A549 (cell line): ENCODE measurements around the gene TAF4B. TPM values are rescaled to one million over a fixed set of nuclear protein-coding genes. Genes with fewer than 3 reads are reported as not detected.

Experiments
- ATAC-seq, 2 experiments: fragments of 200-7000 bp in 1 of 2; fragments of >200 bp in 1 of 2; cut with Nextera tagmentation in 1 of 2; cut with Tn5 transposase in 1 of 2; 3 replicates each; pipeline versions ENCODE4 v1.8.0 to v1.9.1; 2018 to 2020; ENCODE audit warnings: mild to moderate bottlenecking in 1 of 2, moderate library complexity in 1 of 2
- CTCF ChIA-PET: fragments of 300-600 bp; sonication (Branson Sonifier 250); formaldehyde crosslinking; extraction: SDS; loops from one replicate; lab custom pipeline; 2021; ENCODE audit warnings: antibody characterized with exemption, inconsistent platforms; lab: Yijun Ruan, JAX
- POLR2A ChIA-PET: fragments of 350-600 bp; formaldehyde crosslinking; extraction: SDS; loops from one replicate; lab custom pipeline; 2021; ENCODE audit warnings: antibody characterized with exemption, inconsistent platforms; lab: Yijun Ruan, JAX
- DNase-seq, 2 experiments: peaks; one replicate each; pipeline versions ENCODE4 v3.0.0 to v3.0.0-alpha.2; 2011 to 2016; ENCODE audit warnings: low read depth in 1 of 2, low spot score in 1 of 2
- FAIRE-seq: peaks from 2 replicates; lab custom pipeline; 2011; peaks lifted over from hg19 to GRCh38; lab: Jason Lieb, UNC
- H3K27ac ChIP-seq, 2 experiments: fragments of >200 bp; sonication (Bioruptor Twin); formaldehyde crosslinking; 3 replicates each; pipeline ENCODE4 v1.5.1; 2016 to 2017
- H3K4me1 ChIP-seq: fragments of >200 bp; sonication (Bioruptor Twin); formaldehyde crosslinking; 3 replicates; pipeline ENCODE4 v1.6.1; 2016
- H3K4me2 ChIP-seq: fragments of >200 bp; sonication (Bioruptor Twin); formaldehyde crosslinking; 3 replicates; pipeline ENCODE4 v1.6.1; 2016
- H3K4me3 ChIP-seq: fragments of >200 bp; sonication (Bioruptor Twin); formaldehyde crosslinking; 3 replicates; pipeline ENCODE4 v1.5.1; 2016
- H3K9me3 ChIP-seq: fragments of >200 bp; sonication (Bioruptor Twin); formaldehyde crosslinking; 3 replicates; pipeline ENCODE4 v1.6.1; 2016
- BCL3 ChIP-seq: fragments of >200 bp; sonication (Bioruptor Twin); formaldehyde crosslinking; IDR thresholded peaks from 3 replicates; pipeline ENCODE4 v1.6.1; 2016
- BHLHE40 ChIP-seq: IDR thresholded peaks from 2 replicates; pipeline ENCODE4 v1.6.1; 2012; ENCODE audit warnings: low read depth, low read length, inconsistent platforms
- CBX2 ChIP-seq: fragments of 200-600 bp; sonication (generic); IDR thresholded peaks from 2 replicates; pipeline ENCODE4 v1.6.1; 2016; ENCODE audit warnings: low read depth, mild to moderate bottlenecking, borderline replicate concordance
- CBX8 ChIP-seq: fragments of 200-600 bp; sonication (generic); IDR thresholded peaks from 2 replicates; pipeline ENCODE4 v1.6.1; 2016
- CEBPB ChIP-seq, 2 experiments: fragments of >200 bp in 1 of 2; sonication (Bioruptor Twin) in 1 of 2; formaldehyde crosslinking in 1 of 2; IDR thresholded peaks; 2 replicates each; pipeline ENCODE4 v1.6.1; 2012 to 2016
- CHD4 ChIP-seq: fragments of 200-600 bp; sonication (generic); IDR thresholded peaks from 2 replicates; pipeline ENCODE4 v1.6.1; 2016; ENCODE audit warnings: antibody characterized with exemption, mild to moderate bottlenecking, borderline replicate concordance
- FOSB ChIP-seq: fragments of 250-450 bp; sonication (Bioruptor Pico); IDR thresholded peaks from 2 replicates; pipeline ENCODE4 v1.5.0; 2020; ENCODE audit warnings: mild to moderate bottlenecking, moderate library complexity
- FOXS1 ChIP-seq: fragments of 250-450 bp; sonication (Bioruptor Pico); IDR thresholded peaks from 2 replicates; pipeline ENCODE4 v1.5.0; 2020; ENCODE audit warnings: mild to moderate bottlenecking, moderate library complexity
- HES2 ChIP-seq: fragments of >200 bp; sonication (Bioruptor Twin); formaldehyde crosslinking; IDR thresholded peaks from 2 replicates; pipeline ENCODE4 v1.6.1; 2016
- HEYL ChIP-seq: fragments of 250-450 bp; sonication (Bioruptor Pico); IDR thresholded peaks from 2 replicates; pipeline ENCODE4 v1.8.0; 2021; ENCODE audit warnings: mild to moderate bottlenecking, moderate library complexity
- HOXB5 ChIP-seq: fragments of 250-450 bp; sonication (Bioruptor Pico); IDR thresholded peaks from 2 replicates; pipeline ENCODE4 v1.5.0; 2020; ENCODE audit warnings: mild to moderate bottlenecking, moderate library complexity
- JUN ChIP-seq, 2 experiments: fragments of >200 bp; sonication (Bioruptor Twin); formaldehyde crosslinking; IDR thresholded peaks; 2 replicates in 1 of 2; 3 replicates in 1 of 2; pipeline ENCODE4 v1.6.1; 2016 to 2017
- JUNB ChIP-seq: fragments of >200 bp; sonication (Bioruptor Twin); formaldehyde crosslinking; IDR thresholded peaks from 2 replicates; pipeline ENCODE4 v1.6.1; 2016
- KDM1A ChIP-seq: fragments of 200-600 bp; sonication (generic); IDR thresholded peaks from 2 replicates; pipeline ENCODE4 v1.6.1; 2016; ENCODE audit warnings: low read depth, mild to moderate bottlenecking
- MAFK ChIP-seq: fragments of 450-650 bp; IDR thresholded peaks from 2 replicates; pipeline ENCODE4 v1.6.1; 2014; ENCODE audit not compliant: partially characterized antibody
- NPAS2 ChIP-seq: fragments of 250-450 bp; sonication (Bioruptor Pico); IDR thresholded peaks from 2 replicates; pipeline ENCODE4 v1.8.0; 2022; ENCODE audit warnings: mild to moderate bottlenecking, moderate library complexity, borderline replicate concordance
- NR3C1 ChIP-seq: fragments of >200 bp; sonication (Bioruptor Twin); formaldehyde crosslinking; IDR thresholded peaks from 3 replicates; pipeline ENCODE4 v1.6.1; 2017
- POLR2AphosphoS2 ChIP-seq: conservative IDR thresholded peaks from 2 replicates; pipeline ENCODE4 v1.6.1; 2012; ENCODE audit warnings: low read length, improper control_type of control experiment, inconsistent platforms
- RAD21 ChIP-seq, 2 experiments: fragments of >200 bp in 1 of 2; sonication (Bioruptor Twin) in 1 of 2; formaldehyde crosslinking in 1 of 2; IDR thresholded peaks in 1 of 2; conservative IDR thresholded peaks in 1 of 2; 2 replicates in 1 of 2; 3 replicates in 1 of 2; pipeline ENCODE4 v1.6.1; 2012 to 2018; ENCODE audit warnings: inconsistent platforms in 1 of 2
- RCOR1 ChIP-seq: fragments of 150-350 bp; IDR thresholded peaks from 2 replicates; pipeline ENCODE4 v1.6.1; 2014; ENCODE audit warnings: antibody characterized with exemption, low read length, low read depth
- RFX5 ChIP-seq: fragments of 450-650 bp; IDR thresholded peaks from 2 replicates; pipeline ENCODE4 v1.7.1; 2014; ENCODE audit warnings: antibody characterized with exemption, mild to moderate bottlenecking, moderate library complexity
- RNF2 ChIP-seq: fragments of 200-600 bp; sonication (generic); IDR thresholded peaks from 2 replicates; pipeline ENCODE4 v1.6.1; 2016; ENCODE audit warnings: low read depth, mild to moderate bottlenecking, antibody characterized with exemption, moderate library complexity, borderline replicate concordance
- SMC3 ChIP-seq: fragments of >200 bp; sonication (Bioruptor Twin); formaldehyde crosslinking; IDR thresholded peaks from 3 replicates; pipeline ENCODE4 v1.6.1; 2018; ENCODE audit warnings: inconsistent platforms
- TP53 ChIP-seq: fragments of 250-450 bp; sonication (Bioruptor Pico); IDR thresholded peaks from 2 replicates; pipeline ENCODE4 v1.5.0; 2021; ENCODE audit warnings: mild to moderate bottlenecking, moderate library complexity
- ZC3H11A ChIP-seq: fragments of 450-650 bp; IDR thresholded peaks from 2 replicates; pipeline ENCODE4 v1.6.1; 2014; ENCODE audit warnings: antibody characterized with exemption, mild to moderate bottlenecking
- WGBS: methylation state at CpG from one replicate; pipeline ENCODE4 v1.1.6; 2017; ENCODE audit errors: missing lambda C conversion rate; 5-methylcytosine and 5-hydroxymethylcytosine counted together
- polyA plus RNA-seq, 4 experiments: library from polyadenylated mRNA; depleted of rRNA in 3 of 4; stranded (reverse); fragments of >200 nt; fragmentation: RNase III in 1 of 4; extraction: RNeasy Plus Mini Kit Qiagen cat#74134 plus additional on column Dnase treatment in 1 of 4; gene quantifications; 2 replicates in 3 of 4; 3 replicates in 1 of 4; pipeline ENCODE4 v1.2.3, GENCODE V29; 2011 to 2017
- TF ChIP-seq, protein P1 (sequence below): fragments of 450-650 bp; IDR thresholded peaks from 2 replicates; pipeline ENCODE4 v1.6.1; 2014; ENCODE audit warnings: antibody characterized with exemption
- TF ChIP-seq, protein P2 (sequence below): IDR thresholded peaks from 2 replicates; pipeline ENCODE4 v1.6.1; 2012
- TF ChIP-seq, protein P3 (sequence below): fragments of >200 bp; sonication (Bioruptor Twin); formaldehyde crosslinking; IDR thresholded peaks from 3 replicates; pipeline ENCODE4 v1.5.1; 2016

TAF4B gene
- polyA plus RNA-seq, 2 of the 4 experiments (the other 2 are of a cell fraction) = 2.5 to 5.6 TPM

DNA sequence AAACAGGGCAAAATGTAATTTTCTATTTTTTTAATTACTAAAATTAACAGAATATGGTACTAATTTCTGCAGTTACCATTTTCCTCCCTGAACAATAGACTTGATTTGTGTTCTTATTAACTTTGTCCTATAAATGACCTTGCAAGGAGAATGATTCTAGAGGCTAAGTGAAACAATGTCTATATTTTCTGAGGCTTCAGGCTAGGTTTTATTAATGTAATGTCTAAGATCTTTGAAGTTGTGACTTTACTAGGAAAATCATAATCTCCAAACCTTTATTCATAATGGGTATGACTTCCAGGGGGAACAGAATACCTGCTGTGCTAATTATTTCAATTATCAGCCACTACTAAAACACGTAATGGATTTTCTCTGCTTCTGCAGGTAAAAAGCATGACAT, 94.4 kb downstream of the TAF4B start:
- TF ChIP-seq MAFK = no peak
- no peak for TF ChIP-seq CBX8
- no peak for ATAC-seq
- no peak overlapping the region for H3K4me2 ChIP-seq
- peaks cover 12% of the 10 kb centered on the region; the same call in 2 of the 3 replicates for H3K4me1 ChIP-seq
- H3K27ac ChIP-seq = no peak overlapping the region
- H3K4me3 ChIP-seq = no peak overlapping the region
- POLR2A ChIA-PET = no interaction called here
- 93% methylated on average over 1 of the region's 1 CpG for WGBS
- no peak for DNase-seq
- CTCF ChIA-PET = no interaction called here
- no peaks in the 10 kb centered on the region for H3K9me3 ChIP-seq
- no peak for FAIRE-seq

DNA sequence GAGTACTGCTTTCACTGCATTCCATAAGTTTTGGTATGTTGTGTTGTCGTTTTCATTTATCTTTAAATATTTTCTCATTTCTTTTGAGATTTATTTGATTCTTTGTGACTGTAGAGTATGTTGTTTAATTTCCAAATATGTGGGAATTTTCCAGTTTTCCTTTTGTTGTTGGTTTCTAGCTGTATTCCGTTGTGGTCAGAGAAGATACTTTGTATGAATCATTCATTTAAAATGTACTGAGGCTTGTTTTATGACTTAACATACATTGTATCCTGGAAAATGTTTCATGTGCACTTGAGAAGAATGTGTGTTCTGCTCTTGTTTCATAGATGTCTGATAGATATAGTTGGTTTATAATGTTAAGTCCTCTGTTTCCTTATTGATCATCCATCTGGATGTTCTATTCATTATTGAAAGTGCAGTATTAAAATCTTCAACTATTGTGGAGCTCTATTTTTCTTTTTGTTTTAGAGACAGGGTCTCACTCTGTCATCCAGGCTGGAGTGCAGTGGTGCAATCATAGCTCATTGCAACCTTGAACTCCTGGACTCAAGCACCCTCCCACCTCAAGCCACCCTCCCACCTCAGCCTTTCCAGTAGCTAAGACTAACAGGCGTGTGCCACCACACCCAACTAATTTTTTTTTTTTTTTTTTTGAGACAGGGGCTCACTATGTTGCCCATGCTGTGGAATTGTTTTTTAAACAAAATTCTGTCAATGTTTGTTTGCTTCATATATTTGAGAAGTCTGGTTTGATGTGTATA, 96.8 kb downstream of the TAF4B start:
- DNase-seq (no peak), ATAC-seq (no peak), FAIRE-seq (no peak)
- H3K27ac ChIP-seq = no peak overlapping the region
- 47% methylated on average over 3 of the region's 3 CpGs for WGBS
- ChIA-PET CTCF (no interaction called here), POLR2A (no interaction called here)
- no peaks in the 10 kb centered on the region for H3K4me1 ChIP-seq
- H3K4me3 ChIP-seq = no peak overlapping the region
- H3K4me2 ChIP-seq = no peak overlapping the region
- TF ChIP-seq JUN (IDR thresholded peaks at IDR 0.05) = no peak
- TF ChIP-seq ZC3H11A = no peak
- no peak for TF ChIP-seq JUNB
- TF ChIP-seq BCL3 = no peak
- TF ChIP-seq FOXS1 (CRISPR knock-in tag) = no peak
- TF ChIP-seq, protein P1, sequence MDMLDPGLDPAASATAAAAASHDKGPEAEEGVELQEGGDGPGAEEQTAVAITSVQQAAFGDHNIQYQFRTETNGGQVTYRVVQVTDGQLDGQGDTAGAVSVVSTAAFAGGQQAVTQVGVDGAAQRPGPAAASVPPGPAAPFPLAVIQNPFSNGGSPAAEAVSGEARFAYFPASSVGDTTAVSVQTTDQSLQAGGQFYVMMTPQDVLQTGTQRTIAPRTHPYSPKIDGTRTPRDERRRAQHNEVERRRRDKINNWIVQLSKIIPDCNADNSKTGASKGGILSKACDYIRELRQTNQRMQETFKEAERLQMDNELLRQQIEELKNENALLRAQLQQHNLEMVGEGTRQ = no peak
- no peak for TF ChIP-seq CBX2
- TF ChIP-seq FOSB (CRISPR knock-in tag) = no peak
- no peak for TF ChIP-seq BHLHE40
- no peak for TF ChIP-seq HOXB5 (CRISPR knock-in tag)
- no peak for TF ChIP-seq RAD21 (conservative IDR thresholded peaks at IDR 0.05 in 1 of 2, IDR thresholded peaks at IDR 0.05 in 1 of 2)
- TF ChIP-seq MAFK = no peak
- TF ChIP-seq RCOR1 = no peak
- TF ChIP-seq CHD4 = no peak
- no peak for TF ChIP-seq KDM1A
- TF ChIP-seq NPAS2 = no peak
- TF ChIP-seq, protein P2, sequence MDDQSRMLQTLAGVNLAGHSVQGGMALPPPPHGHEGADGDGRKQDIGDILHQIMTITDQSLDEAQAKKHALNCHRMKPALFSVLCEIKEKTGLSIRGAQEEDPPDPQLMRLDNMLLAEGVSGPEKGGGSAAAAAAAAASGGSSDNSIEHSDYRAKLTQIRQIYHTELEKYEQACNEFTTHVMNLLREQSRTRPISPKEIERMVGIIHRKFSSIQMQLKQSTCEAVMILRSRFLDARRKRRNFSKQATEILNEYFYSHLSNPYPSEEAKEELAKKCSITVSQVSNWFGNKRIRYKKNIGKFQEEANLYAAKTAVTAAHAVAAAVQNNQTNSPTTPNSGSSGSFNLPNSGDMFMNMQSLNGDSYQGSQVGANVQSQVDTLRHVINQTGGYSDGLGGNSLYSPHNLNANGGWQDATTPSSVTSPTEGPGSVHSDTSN = no peak
- no peak for TF ChIP-seq TP53
- TF ChIP-seq RNF2 = no peak
- H3K9me3 ChIP-seq = no peaks in the 10 kb centered on the region

DNA sequence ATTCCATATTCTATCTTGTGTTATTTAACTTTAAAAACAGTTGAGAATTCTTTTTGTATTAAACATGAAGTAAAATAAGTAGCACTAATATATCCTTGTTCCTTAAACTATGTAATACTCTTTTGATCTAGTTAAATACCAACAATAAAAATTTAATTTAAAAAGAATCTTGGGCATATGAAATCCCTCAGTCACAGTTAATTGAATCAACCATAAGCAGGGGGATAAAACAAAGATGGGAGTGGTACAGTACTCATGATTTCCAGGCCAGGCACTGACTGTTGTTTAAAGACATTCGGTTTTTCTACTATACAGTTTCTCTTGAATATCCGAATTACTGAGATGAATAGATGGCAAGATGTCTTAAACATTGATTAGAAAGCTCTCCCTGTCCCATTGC, 99.5 kb downstream of the TAF4B start:
- Histone ChIP-seq H3K9me3 (no peaks in the 10 kb centered on the region), H3K27ac (no peak overlapping the region), H3K4me3 (no peak overlapping the region), H3K4me1 (no peaks in the 10 kb centered on the region), H3K4me2 (no peak overlapping the region)
- CTCF ChIA-PET = no interaction called here
- WGBS = 93% methylated on average over 2 of the region's 2 CpGs
- no peak for DNase-seq
- no peak for ATAC-seq
- no peak for FAIRE-seq
- POLR2A ChIA-PET = no interaction called here
- TF ChIP-seq RCOR1 (no peak), HES2 (no peak), FOSB (CRISPR knock-in tag) (no peak), SMC3 (no peak), HEYL (CRISPR knock-in tag) (no peak), POLR2AphosphoS2 (no peak), NPAS2 (no peak), RNF2 (no peak), CEBPB (IDR thresholded peaks at IDR 0.05) (no peak), RFX5 (no peak), NR3C1 (no peak)
- TF ChIP-seq, protein P3, sequence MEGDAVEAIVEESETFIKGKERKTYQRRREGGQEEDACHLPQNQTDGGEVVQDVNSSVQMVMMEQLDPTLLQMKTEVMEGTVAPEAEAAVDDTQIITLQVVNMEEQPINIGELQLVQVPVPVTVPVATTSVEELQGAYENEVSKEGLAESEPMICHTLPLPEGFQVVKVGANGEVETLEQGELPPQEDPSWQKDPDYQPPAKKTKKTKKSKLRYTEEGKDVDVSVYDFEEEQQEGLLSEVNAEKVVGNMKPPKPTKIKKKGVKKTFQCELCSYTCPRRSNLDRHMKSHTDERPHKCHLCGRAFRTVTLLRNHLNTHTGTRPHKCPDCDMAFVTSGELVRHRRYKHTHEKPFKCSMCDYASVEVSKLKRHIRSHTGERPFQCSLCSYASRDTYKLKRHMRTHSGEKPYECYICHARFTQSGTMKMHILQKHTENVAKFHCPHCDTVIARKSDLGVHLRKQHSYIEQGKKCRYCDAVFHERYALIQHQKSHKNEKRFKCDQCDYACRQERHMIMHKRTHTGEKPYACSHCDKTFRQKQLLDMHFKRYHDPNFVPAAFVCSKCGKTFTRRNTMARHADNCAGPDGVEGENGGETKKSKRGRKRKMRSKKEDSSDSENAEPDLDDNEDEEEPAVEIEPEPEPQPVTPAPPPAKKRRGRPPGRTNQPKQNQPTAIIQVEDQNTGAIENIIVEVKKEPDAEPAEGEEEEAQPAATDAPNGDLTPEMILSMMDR = no peak
